Muscle layer of colon (tissue), 2 donors: ENCODE data around the gene ZNF814.
"Not testable (repeated sequence)": the region's sequence is repeated elsewhere in the genome, so short reads cannot be mapped to it uniquely, and the experiment has no call there.

Experiments used
- H3K27ac ChIP-seq: one replicate; pipeline ENCODE4 v1.7.0; 2013; ENCODE audit warnings: low read depth, mild to moderate bottlenecking, low read length, moderate library complexity
- H3K27me3 ChIP-seq, 2 donors: one replicate each; pipeline ENCODE4 v1.7.0; 2013; ENCODE audit warnings: low read length in 2 of 2, mild to moderate bottlenecking in 2 of 2; ENCODE audit not compliant: insufficient read depth in 2 of 2, control insufficient read depth in 1 of 2
- H3K36me3 ChIP-seq: one replicate; pipeline ENCODE4 v1.7.0; 2013; ENCODE audit warnings: mild to moderate bottlenecking, low read length; ENCODE audit not compliant: insufficient read depth
- H3K4me1 ChIP-seq: one replicate; pipeline ENCODE4 v1.7.0; 2013; ENCODE audit warnings: mild to moderate bottlenecking, low read length; ENCODE audit not compliant: insufficient read depth
- H3K4me3 ChIP-seq, 2 donors: one replicate each; pipeline ENCODE4 v1.7.0; 2013; ENCODE audit warnings: low read length in 2 of 2, low read depth in 1 of 2, mild to moderate bottlenecking in 1 of 2, moderate library complexity in 1 of 2
- H3K9ac ChIP-seq: one replicate; pipeline ENCODE4 v1.7.0; 2013; ENCODE audit warnings: low read length
- H3K9me3 ChIP-seq: one replicate; pipeline ENCODE4 v1.7.0; 2013; ENCODE audit warnings: mild to moderate bottlenecking, low read length
- donor health status: abdominal sarcoma.
- donor health status: Adenocarcinoma of cecum.

The ZNF814 gene

GRCh38 chr19:57890706-57891105 is 1.9 kb upstream of the ZNF814 start:
- not testable (repeated sequence) for H3K36me3 ChIP-seq, H3K9ac ChIP-seq, H3K4me1 ChIP-seq, H3K27ac ChIP-seq, H3K4me3 ChIP-seq, H3K27me3 ChIP-seq, H3K9me3 ChIP-seq

- H3K4me3 ChIP-seq, result peak overlapping the region; percentile 84
- no peaks in the 10 kb centered on the region for H3K27me3 ChIP-seq
- peaks cover 6% of the 10 kb centered on the region for H3K36me3 ChIP-seq
- no peak overlapping the region for H3K9ac ChIP-seq
- H3K9me3 ChIP-seq, result no peaks in the 10 kb centered on the region
- H3K4me1 ChIP-seq, result no peaks in the 10 kb centered on the region
- H3K27ac ChIP-seq, result peak overlapping the region; percentile 59
These were observed 704 bp downstream of the ZNF814 start for GRCh38 chr19:57888107-57888559.

GRCh38 chr19:57887195-57887941 is 1.5 kb downstream of the ZNF814 start:
- no peak overlapping the region for H3K27ac ChIP-seq
- H3K27me3 ChIP-seq, result no peaks in the 10 kb centered on the region
- peaks cover 6% of the 10 kb centered on the region for H3K36me3 ChIP-seq
- H3K4me3 ChIP-seq, result peak overlapping the region in 1 of 2 donors; percentile 84
- no peaks in the 10 kb centered on the region for H3K4me1 ChIP-seq
- H3K9me3 ChIP-seq, result no peaks in the 10 kb centered on the region
- no peak overlapping the region for H3K9ac ChIP-seq

GRCh38 chr19:57886046-57886445 is 2.8 kb downstream of the ZNF814 start:
- Histone ChIP-seq H3K27ac (no peak overlapping the region), H3K4me1 (no peaks in the 10 kb centered on the region), H3K9me3 (no peaks in the 10 kb centered on the region), H3K9ac (no peak overlapping the region), H3K4me3 (no peak overlapping the region), H3K27me3 (no peaks in the 10 kb centered on the region), H3K36me3 (peaks cover 6% of the 10 kb centered on the region)

GRCh38 chr19:57873883-57874799 is 14.7 kb downstream of the ZNF814 start:
- not testable (repeated sequence) for H3K27ac ChIP-seq, H3K4me3 ChIP-seq, H3K9ac ChIP-seq, H3K4me1 ChIP-seq, H3K27me3 ChIP-seq, H3K36me3 ChIP-seq
- peaks cover 49% of the 10 kb centered on the region for H3K9me3 ChIP-seq

GRCh38 chr19:57872450-57872849 is 16.4 kb downstream of the ZNF814 start:
- peaks cover 6% of the 10 kb centered on the region for H3K36me3 ChIP-seq
- H3K27me3 ChIP-seq, result no peaks in the 10 kb centered on the region
- H3K4me1 ChIP-seq, result no peaks in the 10 kb centered on the region
- no peak overlapping the region for H3K27ac ChIP-seq
- H3K9ac ChIP-seq, result no peak overlapping the region
- peaks cover 54% of the 10 kb centered on the region for H3K9me3 ChIP-seq
- no peak overlapping the region for H3K4me3 ChIP-seq

GRCh38 chr19:57870225-57870624 is 18.6 kb downstream of the ZNF814 start:
- H3K9ac ChIP-seq, result no peak overlapping the region
- H3K27ac ChIP-seq, result no peak overlapping the region
- H3K4me3 ChIP-seq, result no peak overlapping the region
- H3K4me1 ChIP-seq, result no peaks in the 10 kb centered on the region
- peaks cover 45% of the 10 kb centered on the region for H3K9me3 ChIP-seq
- peaks cover 15% of the 10 kb centered on the region for H3K36me3 ChIP-seq
- no peaks in the 10 kb centered on the region for H3K27me3 ChIP-seq

- not testable (repeated sequence) for H3K27ac ChIP-seq
- Histone ChIP-seq H3K36me3 (peaks cover 19% of the 10 kb centered on the region), H3K9me3 (peaks cover 45% of the 10 kb centered on the region)
These were observed 19.2 kb downstream of the ZNF814 start for GRCh38 chr19:57869655-57870054.

GRCh38 chr19:57867868-57868492 is 20.9 kb downstream of the ZNF814 start:
- H3K9me3 ChIP-seq, result peaks cover 34% of the 10 kb centered on the region
- H3K36me3 ChIP-seq, result peaks cover 27% of the 10 kb centered on the region
- no peak overlapping the region for H3K9ac ChIP-seq
- H3K4me3 ChIP-seq, result peak overlapping the region in 1 of 2 donors; percentile 31
- H3K4me1 ChIP-seq, result no peaks in the 10 kb centered on the region
- H3K27ac ChIP-seq, result no peak overlapping the region
- H3K27me3 ChIP-seq, result no peaks in the 10 kb centered on the region

More at GRCh38 chr19:57869655-57870054, 19.2 kb downstream of the ZNF814 start:
- H3K4me1 ChIP-seq, H3K9ac ChIP-seq, H3K27me3 ChIP-seq, H3K4me3 ChIP-seq: not testable (repeated sequence)

- not testable (repeated sequence) for H3K9ac ChIP-seq, H3K27ac ChIP-seq, H3K4me1 ChIP-seq, H3K4me3 ChIP-seq, H3K27me3 ChIP-seq
- H3K9me3 ChIP-seq, result peaks cover 19% of the 10 kb centered on the region
- peaks cover 47% of the 10 kb centered on the region for H3K36me3 ChIP-seq
These were observed 26.5 kb downstream of the ZNF814 start for GRCh38 chr19:57862351-57862750.

GRCh38 chr19:57854117-57854516 is 34.7 kb downstream of the ZNF814 start:
- Histone ChIP-seq H3K36me3 (peaks cover 10% of the 10 kb centered on the region), H3K4me1 (peaks cover 12% of the 10 kb centered on the region)
- not testable (repeated sequence) for H3K27me3 ChIP-seq, H3K9me3 ChIP-seq, H3K9ac ChIP-seq, H3K4me3 ChIP-seq, H3K27ac ChIP-seq
